ENCODE data around the gene LY6G5B.

LY6G5B gene

GRCh38 chr6:31642798-31643570 is 26.8 kb upstream of the LY6G5B start:
- Histone ChIP-seq H3K27me3 (ENCODE audit: control insufficient read depth, insufficient read depth, low read length) (no peaks in the 10 kb centered on the region), H3K4me3 (ENCODE audit: low read depth, low read length) (no peak overlapping the region), H3K9ac (ENCODE audit: low read depth, low read length) (no peak overlapping the region), H3K9me3 (ENCODE audit: control insufficient read depth, insufficient read depth, low read length) (no peaks in the 10 kb centered on the region), H3K4me1 (ENCODE audit: control insufficient read depth, insufficient read depth, low read length) (no peaks in the 10 kb centered on the region), H3K27ac (ENCODE audit: low read depth, low read length) (no peak overlapping the region), H3K36me3 (ENCODE audit: control insufficient read depth, insufficient read depth, low read length) (peaks cover 88% of the 10 kb centered on the region)

GRCh38 chr6:31643818-31644454 is 25.8 kb upstream of the LY6G5B start:
- no peaks in the 10 kb centered on the region for H3K4me1 ChIP-seq (ENCODE audit: control insufficient read depth, insufficient read depth, low read length)
- H3K9ac ChIP-seq (ENCODE audit: low read depth, low read length) = no peak overlapping the region
- H3K9me3 ChIP-seq (ENCODE audit: control insufficient read depth, insufficient read depth, low read length) = no peaks in the 10 kb centered on the region
- H3K27me3 ChIP-seq (ENCODE audit: control insufficient read depth, insufficient read depth, low read length) = no peaks in the 10 kb centered on the region
- H3K4me3 ChIP-seq (ENCODE audit: low read depth, low read length) = no peak overlapping the region
- H3K36me3 ChIP-seq (ENCODE audit: control insufficient read depth, insufficient read depth, low read length) = peaks cover 92% of the 10 kb centered on the region
- no peak overlapping the region for H3K27ac ChIP-seq (ENCODE audit: low read depth, low read length)

- Histone ChIP-seq H3K9ac (ENCODE audit: low read depth, low read length) (no peak overlapping the region), H3K9me3 (ENCODE audit: control insufficient read depth, insufficient read depth, low read length) (no peaks in the 10 kb centered on the region), H3K27me3 (ENCODE audit: control insufficient read depth, insufficient read depth, low read length) (no peaks in the 10 kb centered on the region), H3K4me3 (ENCODE audit: low read depth, low read length) (no peak overlapping the region), H3K36me3 (ENCODE audit: control insufficient read depth, insufficient read depth, low read length) (peaks cover 88% of the 10 kb centered on the region), H3K4me1 (ENCODE audit: control insufficient read depth, insufficient read depth, low read length) (no peaks in the 10 kb centered on the region), H3K27ac (ENCODE audit: low read depth, low read length) (no peak overlapping the region)
Observed at GRCh38 chr6:31645325-31645724, 24.5 kb upstream of the LY6G5B start.

- Histone ChIP-seq H3K9ac (ENCODE audit: low read depth, low read length) (peak overlapping the region; percentile 91), H3K36me3 (ENCODE audit: control insufficient read depth, insufficient read depth, low read length) (peaks cover 36% of the 10 kb centered on the region), H3K9me3 (ENCODE audit: control insufficient read depth, insufficient read depth, low read length) (no peaks in the 10 kb centered on the region), H3K27ac (ENCODE audit: low read depth, low read length) (peak overlapping the region; percentile 100), H3K4me3 (ENCODE audit: low read depth, low read length) (peak overlapping the region; percentile 95), H3K27me3 (ENCODE audit: control insufficient read depth, insufficient read depth, low read length) (no peaks in the 10 kb centered on the region), H3K4me1 (ENCODE audit: control insufficient read depth, insufficient read depth, low read length) (peaks cover 5% of the 10 kb centered on the region; the same call in 1 of the 2 replicates)
Observed at GRCh38 chr6:31651602-31652191, 18.1 kb upstream of the LY6G5B start.

GRCh38 chr6:31652925-31653724 is 16.7 kb upstream of the LY6G5B start:
- Histone ChIP-seq H3K4me3 (ENCODE audit: low read depth, low read length) (peak overlapping the region; percentile 95), H3K4me1 (ENCODE audit: control insufficient read depth, insufficient read depth, low read length) (peaks cover 5% of the 10 kb centered on the region; the same call in 1 of the 2 replicates)

GRCh38 chr6:31654574-31655348 is 15.0 kb upstream of the LY6G5B start:
- Histone ChIP-seq H3K4me3 (ENCODE audit: low read depth, low read length) (no peak overlapping the region), H3K4me1 (ENCODE audit: control insufficient read depth, insufficient read depth, low read length) (peaks cover 5% of the 10 kb centered on the region; the same call in 1 of the 2 replicates), H3K27ac (ENCODE audit: low read depth, low read length) (peak overlapping the region; percentile 11), H3K27me3 (ENCODE audit: control insufficient read depth, insufficient read depth, low read length) (no peaks in the 10 kb centered on the region), H3K9ac (ENCODE audit: low read depth, low read length) (no peak overlapping the region), H3K36me3 (ENCODE audit: control insufficient read depth, insufficient read depth, low read length) (peaks cover 15% of the 10 kb centered on the region), H3K9me3 (ENCODE audit: control insufficient read depth, insufficient read depth, low read length) (no peaks in the 10 kb centered on the region)

More at GRCh38 chr6:31652925-31653724, 16.7 kb upstream of the LY6G5B start:
- peaks cover 31% of the 10 kb centered on the region for H3K36me3 ChIP-seq (ENCODE audit: control insufficient read depth, insufficient read depth, low read length)
- no peaks in the 10 kb centered on the region for H3K27me3 ChIP-seq (ENCODE audit: control insufficient read depth, insufficient read depth, low read length)
- H3K9ac ChIP-seq (ENCODE audit: low read depth, low read length) = peak overlapping the region; percentile 91
- H3K27ac ChIP-seq (ENCODE audit: low read depth, low read length) = peak overlapping the region; percentile 100
- H3K9me3 ChIP-seq (ENCODE audit: control insufficient read depth, insufficient read depth, low read length) = no peaks in the 10 kb centered on the region

- Histone ChIP-seq H3K27me3 (ENCODE audit: control insufficient read depth, insufficient read depth, low read length) (no peaks in the 10 kb centered on the region), H3K9me3 (ENCODE audit: control insufficient read depth, insufficient read depth, low read length) (no peaks in the 10 kb centered on the region), H3K4me1 (ENCODE audit: control insufficient read depth, insufficient read depth, low read length) (peaks cover 5% of the 10 kb centered on the region; the same call in 1 of the 2 replicates), H3K4me3 (ENCODE audit: low read depth, low read length) (no peak within 1 kb of the TSS), H3K36me3 (ENCODE audit: control insufficient read depth, insufficient read depth, low read length) (peaks cover 11% of the 10 kb centered on the region), H3K27ac (ENCODE audit: low read depth, low read length) (peak within 1 kb of the TSS; percentile 11), H3K9ac (ENCODE audit: low read depth, low read length) (no peak within 1 kb of the TSS)
Observed at GRCh38 chr6:31655349-31656237, 14.2 kb upstream of the LY6G5B start, which contains the start of gene APOM. TSS of gene APOM (plus strand) at chr6:31655894. CDS start at chr6:31655967, 73 bp downstream.

GRCh38 chr6:31657406-31658157 is 12.2 kb upstream of the LY6G5B start:
- no peaks in the 10 kb centered on the region for H3K27me3 ChIP-seq (ENCODE audit: control insufficient read depth, insufficient read depth, low read length)
- H3K27ac ChIP-seq (ENCODE audit: low read depth, low read length) = no peak overlapping the region
- H3K36me3 ChIP-seq (ENCODE audit: control insufficient read depth, insufficient read depth, low read length) = peaks cover 17% of the 10 kb centered on the region
- no peak overlapping the region for H3K9ac ChIP-seq (ENCODE audit: low read depth, low read length)
- H3K4me3 ChIP-seq (ENCODE audit: low read depth, low read length) = no peak overlapping the region
- no peaks in the 10 kb centered on the region for H3K9me3 ChIP-seq (ENCODE audit: control insufficient read depth, insufficient read depth, low read length)
- no peaks in the 10 kb centered on the region; the same call in 1 of the 2 replicates for H3K4me1 ChIP-seq (ENCODE audit: control insufficient read depth, insufficient read depth, low read length)

GRCh38 chr6:31658158-31658688 is 11.6 kb upstream of the LY6G5B start:
- Histone ChIP-seq H3K4me3 (ENCODE audit: low read depth, low read length) (no peak overlapping the region), H3K4me1 (ENCODE audit: control insufficient read depth, insufficient read depth, low read length) (no peaks in the 10 kb centered on the region; the same call in 1 of the 2 replicates), H3K9me3 (ENCODE audit: control insufficient read depth, insufficient read depth, low read length) (no peaks in the 10 kb centered on the region), H3K36me3 (ENCODE audit: control insufficient read depth, insufficient read depth, low read length) (peaks cover 24% of the 10 kb centered on the region), H3K9ac (ENCODE audit: low read depth, low read length) (no peak overlapping the region), H3K27me3 (ENCODE audit: control insufficient read depth, insufficient read depth, low read length) (no peaks in the 10 kb centered on the region), H3K27ac (ENCODE audit: low read depth, low read length) (no peak overlapping the region)

Data from HUES48 (cell line).